Hepatocyte (in vitro differentiated cells): Measurements from ENCODE around the gene CDC42SE2.

Source experiments
- EZH2 ChIP-seq: fragments of 200-600 bp; sonication (generic); IDR thresholded peaks from 2 replicates; pipeline ENCODE4 v1.6.1; 2016; ENCODE audit warnings: antibody characterized with exemption, mild to moderate bottlenecking, borderline replicate concordance
- EZH2phosphoT487 ChIP-seq: fragments of 200-600 bp; sonication (generic); IDR thresholded peaks from one replicate; pipeline ENCODE4 v1.6.1; 2018; ENCODE audit warnings: antibody characterized with exemption, mild to moderate bottlenecking, low read depth, moderate library complexity; ENCODE audit not compliant: unreplicated experiment, severe bottlenecking
- TF ChIP-seq, protein P1 (sequence below): fragments of 200-600 bp; sonication (generic); IDR thresholded peaks from 2 replicates; pipeline ENCODE4 v1.5.1; 2016; ENCODE audit warnings: antibody characterized with exemption, mild to moderate bottlenecking; ENCODE audit not compliant: poor library complexity

- TF ChIP-seq, protein P1, sequence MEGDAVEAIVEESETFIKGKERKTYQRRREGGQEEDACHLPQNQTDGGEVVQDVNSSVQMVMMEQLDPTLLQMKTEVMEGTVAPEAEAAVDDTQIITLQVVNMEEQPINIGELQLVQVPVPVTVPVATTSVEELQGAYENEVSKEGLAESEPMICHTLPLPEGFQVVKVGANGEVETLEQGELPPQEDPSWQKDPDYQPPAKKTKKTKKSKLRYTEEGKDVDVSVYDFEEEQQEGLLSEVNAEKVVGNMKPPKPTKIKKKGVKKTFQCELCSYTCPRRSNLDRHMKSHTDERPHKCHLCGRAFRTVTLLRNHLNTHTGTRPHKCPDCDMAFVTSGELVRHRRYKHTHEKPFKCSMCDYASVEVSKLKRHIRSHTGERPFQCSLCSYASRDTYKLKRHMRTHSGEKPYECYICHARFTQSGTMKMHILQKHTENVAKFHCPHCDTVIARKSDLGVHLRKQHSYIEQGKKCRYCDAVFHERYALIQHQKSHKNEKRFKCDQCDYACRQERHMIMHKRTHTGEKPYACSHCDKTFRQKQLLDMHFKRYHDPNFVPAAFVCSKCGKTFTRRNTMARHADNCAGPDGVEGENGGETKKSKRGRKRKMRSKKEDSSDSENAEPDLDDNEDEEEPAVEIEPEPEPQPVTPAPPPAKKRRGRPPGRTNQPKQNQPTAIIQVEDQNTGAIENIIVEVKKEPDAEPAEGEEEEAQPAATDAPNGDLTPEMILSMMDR: no peak
- TF ChIP-seq EZH2phosphoT487 (no peak), EZH2 (no peak)
These were observed 24.5 kb downstream of the CDC42SE2 start for GRCh38 chr5:131288328-131288727.
